GM06990 (cell line): ENCODE measurements around the gene GRPR.

Experiments
- DNase-seq: peaks from one replicate; pipeline ENCODE4 v3.0.0-alpha.2; 2011; ENCODE audit not compliant: insufficient read length; ENCODE audit errors: extremely low read depth
- H3K27me3 ChIP-seq: replicated peaks from 2 replicates; pipeline ENCODE4 v1.6.0; 2011; ENCODE audit warnings: low read length; ENCODE audit not compliant: control insufficient read depth, insufficient read depth
- H3K36me3 ChIP-seq: 2 replicates; pipeline ENCODE4 v1.5.1; 2011; ENCODE audit warnings: low read length; ENCODE audit not compliant: control insufficient read depth, insufficient read depth
- H3K4me3 ChIP-seq: replicated peaks from 2 replicates; pipeline ENCODE4 v1.5.1; 2011; ENCODE audit warnings: low read depth, mild to moderate bottlenecking, control low read depth, low read length
- TF ChIP-seq, protein P1 (sequence below): IDR thresholded peaks from 2 replicates; pipeline ENCODE4 v1.5.1; 2011; ENCODE audit warnings: low read length, control low read depth, mild to moderate bottlenecking, inconsistent platforms; ENCODE audit not compliant: insufficient read depth, poor library complexity, severe bottlenecking

GRPR gene

DNA sequence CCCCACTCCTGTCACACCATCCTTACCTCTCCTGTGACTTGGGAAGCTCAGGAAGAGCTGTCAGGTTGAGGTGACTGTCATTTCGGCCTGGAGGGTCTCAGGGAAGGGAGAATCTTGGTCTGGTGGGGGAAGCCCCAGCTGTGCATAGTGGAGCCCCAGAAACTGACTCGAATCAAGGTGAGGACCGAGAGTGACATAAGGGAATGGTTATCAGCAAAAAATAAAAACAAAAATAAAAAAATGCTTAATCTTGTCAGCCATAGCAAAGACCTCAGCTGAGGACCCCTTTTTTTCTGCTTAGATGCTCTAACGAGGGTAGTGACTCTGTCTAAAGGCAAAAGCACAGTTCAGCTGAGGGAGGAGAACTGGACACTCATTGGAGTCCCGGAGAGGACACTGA, 43.8 kb downstream of the GRPR start, which contains the start of gene MAGEB17:
MAGEB17 (plus strand) TSS at position 301 of the 400 bp plus-strand sequence. CDS start 2,902 bp downstream, outside the sequence.
- TF ChIP-seq, protein P1, sequence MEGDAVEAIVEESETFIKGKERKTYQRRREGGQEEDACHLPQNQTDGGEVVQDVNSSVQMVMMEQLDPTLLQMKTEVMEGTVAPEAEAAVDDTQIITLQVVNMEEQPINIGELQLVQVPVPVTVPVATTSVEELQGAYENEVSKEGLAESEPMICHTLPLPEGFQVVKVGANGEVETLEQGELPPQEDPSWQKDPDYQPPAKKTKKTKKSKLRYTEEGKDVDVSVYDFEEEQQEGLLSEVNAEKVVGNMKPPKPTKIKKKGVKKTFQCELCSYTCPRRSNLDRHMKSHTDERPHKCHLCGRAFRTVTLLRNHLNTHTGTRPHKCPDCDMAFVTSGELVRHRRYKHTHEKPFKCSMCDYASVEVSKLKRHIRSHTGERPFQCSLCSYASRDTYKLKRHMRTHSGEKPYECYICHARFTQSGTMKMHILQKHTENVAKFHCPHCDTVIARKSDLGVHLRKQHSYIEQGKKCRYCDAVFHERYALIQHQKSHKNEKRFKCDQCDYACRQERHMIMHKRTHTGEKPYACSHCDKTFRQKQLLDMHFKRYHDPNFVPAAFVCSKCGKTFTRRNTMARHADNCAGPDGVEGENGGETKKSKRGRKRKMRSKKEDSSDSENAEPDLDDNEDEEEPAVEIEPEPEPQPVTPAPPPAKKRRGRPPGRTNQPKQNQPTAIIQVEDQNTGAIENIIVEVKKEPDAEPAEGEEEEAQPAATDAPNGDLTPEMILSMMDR = no peak
- no peaks in the 10 kb centered on the region for H3K36me3 ChIP-seq
- no peaks in the 10 kb centered on the region for H3K27me3 ChIP-seq
- no peak within 1 kb of the TSS for H3K4me3 ChIP-seq
- no peak for DNase-seq

DNA sequence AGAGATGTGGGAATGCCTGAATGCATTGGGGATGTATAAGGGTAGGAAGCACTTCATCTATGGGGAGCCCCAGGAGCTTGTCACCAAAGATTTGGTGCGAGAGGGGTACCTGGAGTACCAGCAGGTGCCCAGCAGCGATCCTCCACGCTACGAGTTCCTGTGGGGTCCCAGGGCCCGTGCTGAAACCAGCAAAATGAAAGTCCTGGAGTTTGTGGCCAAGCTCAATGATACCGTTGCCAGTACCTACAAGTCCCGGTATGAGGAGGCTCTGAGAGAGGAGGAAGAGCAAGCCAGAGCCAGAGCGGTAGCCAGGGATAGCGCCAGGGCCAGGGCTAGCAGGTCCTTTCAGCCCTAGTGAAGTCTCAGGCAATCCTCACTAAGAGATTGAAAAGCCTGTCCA, 47.7 kb downstream of the GRPR start:
- DNase-seq = no peak
- H3K27me3 ChIP-seq = no peaks in the 10 kb centered on the region; the same call in 1 of the 2 replicates
- no peak overlapping the region for H3K4me3 ChIP-seq
- no peaks in the 10 kb centered on the region for H3K36me3 ChIP-seq
- TF ChIP-seq, protein P1 = no peak

DNA sequence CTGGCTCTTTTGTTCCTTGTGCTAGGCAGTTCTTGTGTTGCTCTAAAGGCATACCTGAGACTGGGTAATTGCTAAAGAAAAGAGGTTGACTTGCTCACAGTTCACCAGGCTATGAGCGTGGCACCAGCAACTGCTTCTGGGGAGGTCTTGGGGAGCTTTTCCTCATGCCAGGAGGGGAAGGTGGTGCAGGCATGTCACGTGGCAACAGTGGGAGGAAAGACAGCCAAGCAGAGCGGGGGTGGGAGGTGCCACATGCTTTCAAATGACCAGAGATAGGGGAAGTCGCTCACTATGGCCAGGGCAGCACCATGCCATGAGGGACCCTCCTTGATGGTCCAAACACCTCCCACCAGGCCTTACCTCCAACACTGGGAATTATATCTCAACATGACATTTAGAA, 48.6 kb downstream of the GRPR start:
- Histone ChIP-seq H3K4me3 (no peak overlapping the region), H3K36me3 (no peaks in the 10 kb centered on the region), H3K27me3 (no peaks in the 10 kb centered on the region; the same call in 1 of the 2 replicates)
- TF ChIP-seq, protein P1 = no peak
- DNase-seq = no peak

DNA sequence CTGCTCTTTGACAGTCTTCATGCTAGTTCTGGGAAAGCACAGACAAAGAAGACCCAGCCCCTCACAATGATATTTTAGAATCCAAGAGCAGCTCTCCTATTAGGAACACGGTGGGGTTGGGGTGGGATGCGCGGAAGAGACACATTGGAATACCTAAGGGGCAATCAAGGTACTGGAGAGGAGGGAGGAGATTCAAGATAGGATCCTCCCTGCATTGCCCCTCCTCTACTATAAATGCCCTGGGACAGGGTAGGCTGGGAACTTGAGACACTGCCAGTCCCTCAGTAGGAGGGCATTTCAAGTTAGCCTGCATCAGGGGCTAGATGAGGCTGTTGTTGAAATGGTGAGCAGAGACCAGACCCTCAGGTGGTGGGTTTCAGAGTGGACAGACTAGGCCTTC, 49.0 kb downstream of the GRPR start:
- DNase-seq = no peak
- no peaks in the 10 kb centered on the region for H3K36me3 ChIP-seq
- H3K4me3 ChIP-seq = no peak overlapping the region
- TF ChIP-seq, protein P1 = no peak
- no peaks in the 10 kb centered on the region; the same call in 1 of the 2 replicates for H3K27me3 ChIP-seq

DNA sequence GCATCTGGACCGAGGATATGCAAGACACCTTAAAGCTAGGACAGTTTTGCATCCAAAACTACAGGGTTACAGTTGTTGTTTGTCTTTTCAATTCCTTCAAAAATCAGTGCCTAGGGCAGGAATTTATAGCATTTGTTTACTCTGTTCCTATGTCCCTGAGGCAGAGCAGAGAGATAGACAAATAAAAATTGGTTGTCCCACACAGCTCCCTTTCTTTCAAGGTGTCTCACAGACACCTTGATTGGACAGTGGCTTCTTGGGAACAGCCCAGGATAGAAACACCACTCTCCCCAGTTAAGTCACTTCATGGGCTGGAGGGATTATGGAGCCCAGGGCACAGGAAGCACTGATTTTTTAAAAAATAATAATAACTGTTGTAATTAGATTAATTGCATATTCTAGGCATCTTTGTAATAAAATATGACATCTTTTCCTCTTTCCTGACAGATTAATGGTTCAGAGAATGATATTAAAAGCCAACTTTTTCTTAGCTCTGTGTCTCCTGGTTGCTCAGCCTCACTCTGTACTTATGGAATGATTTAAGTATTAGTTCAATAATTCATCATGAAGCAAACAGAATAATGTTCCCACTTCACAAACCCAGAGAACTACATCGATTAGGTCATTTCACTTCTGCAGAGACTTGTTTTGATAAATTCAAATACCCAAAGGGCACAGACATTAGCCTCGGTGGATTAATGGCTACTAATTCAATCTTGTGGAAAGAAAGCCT, 52.1 kb downstream of the GRPR start:
- no peaks in the 10 kb centered on the region; the same call in 1 of the 2 replicates for H3K27me3 ChIP-seq
- TF ChIP-seq, protein P1 = no peak
- DNase-seq = no peak
- no peaks in the 10 kb centered on the region for H3K36me3 ChIP-seq
- no peak overlapping the region for H3K4me3 ChIP-seq
